HT-29 (cell line): ENCODE measurements around the gene COL4A6. TPM values are rescaled to one million over a fixed set of nuclear protein-coding genes. Genes with fewer than 3 reads are reported as not detected.

Experiments used
- DNase-seq: peaks from one replicate; pipeline ENCODE4 v3.0.0-alpha.2; 2015; ENCODE audit warnings: low spot score
- total RNA-seq: library from RNA; depleted of rRNA; stranded (reverse); fragments of >200 nt; shearing (Covaris generic); gene quantifications from 2 replicates; pipeline ENCODE4 v1.2.3, GENCODE V29; 2014

The COL4A6 gene
- total RNA-seq, 1 experiment from 2014 or later: not detected

- no peak for DNase-seq
These were observed 106.9 kb downstream of the COL4A6 start for GRCh38 chrX:108331126-108331909.

- DNase-seq: no peak
These were observed 114.5 kb downstream of the COL4A6 start for GRCh38 chrX:108323751-108324150.

- DNase-seq: no peak
These were observed 116.0 kb downstream of the COL4A6 start for GRCh38 chrX:108322234-108322633.

- no peak for DNase-seq
These were observed 121.8 kb downstream of the COL4A6 start for GRCh38 chrX:108316456-108316855.

- DNase-seq: no peak
These were observed 124.6 kb downstream of the COL4A6 start for GRCh38 chrX:108313669-108314068.

GRCh38 chrX:108312957-108313356, 125.3 kb downstream of the COL4A6 start:
- DNase-seq: peak; percentile 2

GRCh38 chrX:108312011-108312410, 126.2 kb downstream of the COL4A6 start:
- DNase-seq: no peak

GRCh38 chrX:108310506-108310905, 127.7 kb downstream of the COL4A6 start:
- DNase-seq: no peak

GRCh38 chrX:108309144-108309543, 129.1 kb downstream of the COL4A6 start:
- DNase-seq: no peak

GRCh38 chrX:108307132-108308085, 130.8 kb downstream of the COL4A6 start:
- no peak for DNase-seq

GRCh38 chrX:108306086-108306485, 132.1 kb downstream of the COL4A6 start:
- DNase-seq: no peak

- no peak for DNase-seq
These were observed 133.5 kb downstream of the COL4A6 start for GRCh38 chrX:108304757-108305156.

- DNase-seq: peak; percentile 36
These were observed 134.0 kb downstream of the COL4A6 start for GRCh38 chrX:108304210-108304609.

- no peak for DNase-seq
These were observed 134.5 kb downstream of the COL4A6 start for GRCh38 chrX:108303682-108304081.

GRCh38 chrX:108299704-108300103, 138.5 kb downstream of the COL4A6 start:
- DNase-seq: no peak

GRCh38 chrX:108299101-108299591, 139.1 kb downstream of the COL4A6 start:
- DNase-seq: no peak

GRCh38 chrX:108298165-108298602, 140.0 kb downstream of the COL4A6 start:
- DNase-seq: no peak

- DNase-seq: no peak
These were observed 140.9 kb downstream of the COL4A6 start for GRCh38 chrX:108297290-108297689.

- DNase-seq: no peak
These were observed 146.2 kb downstream of the COL4A6 start for GRCh38 chrX:108292053-108292452.

- DNase-seq: no peak
These were observed 152.3 kb downstream of the COL4A6 start for GRCh38 chrX:108285918-108286317.

- DNase-seq: no peak
These were observed 152.9 kb downstream of the COL4A6 start for GRCh38 chrX:108285356-108285755.

GRCh38 chrX:108275732-108276131, 162.5 kb downstream of the COL4A6 start:
- DNase-seq: no peak
